HepG2 (cell line): ENCODE measurements around the gene GLT1D1. TPM values are rescaled to one million over a fixed set of nuclear protein-coding genes. Genes with fewer than 3 reads are reported as not detected.

ENCODE experiments used
- ATAC-seq: fragments of 200-7000 bp; cut with Tn5 transposase; 3 replicates; pipeline ENCODE4 v1.9.1; 2020; ENCODE audit warnings: mild to moderate bottlenecking, moderate library complexity
- BruUV-seq: library from RNA; stranded (reverse); fragments of 400-500 nt; replicated peaks from 2 replicates; lab custom pipeline; 2021; lab: Mats Ljungman, UMichigan
- CTCF ChIA-PET: fragments of 300-600 bp; formaldehyde crosslinking; extraction: SDS; loops from one replicate; lab custom pipeline; 2021; ENCODE audit warnings: low total read pairs, inconsistent platforms, low intra/inter-chr PET ratio; lab: Yijun Ruan, JAX
- POLR2A ChIA-PET: fragments of 350-600 bp; sonication (Branson Sonifier 250); formaldehyde crosslinking; loops from one replicate; lab custom pipeline; 2020; ENCODE audit warnings: antibody characterized with exemption, inconsistent platforms; lab: Yijun Ruan, JAX
- DNase-seq: peaks from one replicate; pipeline ENCODE4 v3.0.0-alpha.2; 2015; ENCODE audit warnings: low spot score
- FAIRE-seq: peaks from 3 replicates; lab custom pipeline; 2011; peaks lifted over from hg19 to GRCh38; lab: Jason Lieb, UNC
- H2AFZ ChIP-seq: one replicate; pipeline ENCODE4 v1.6.1; 2011; ENCODE audit warnings: low read length, inconsistent platforms
- H3K27ac ChIP-seq: fragments of 300-600 bp; 3 replicates; pipeline ENCODE4 v1.8.0; 2011; ENCODE audit warnings: mixed run types, mild to moderate bottlenecking, mixed read lengths, low read length, inconsistent platforms; ENCODE audit not compliant: insufficient read depth; ENCODE audit errors: extremely low read length
- H3K27me3 ChIP-seq, 2 experiments: fragments of 200-600 bp in 1 of 2; 2 replicates in 1 of 2; 3 replicates in 1 of 2; pipeline versions ENCODE4 v1.6.0 to v1.8.0; 2011; ENCODE audit warnings: low read length in 2 of 2, mild to moderate bottlenecking in 2 of 2, moderate library complexity in 2 of 2, inconsistent platforms in 1 of 2; ENCODE audit not compliant: insufficient read depth in 2 of 2, control insufficient read depth in 1 of 2
- H3K36me3 ChIP-seq, 2 experiments: fragments of 200-600 bp in 1 of 2; replicated peaks in 1 of 2; 2 replicates in 1 of 2; 3 replicates in 1 of 2; pipeline versions ENCODE4 v1.5.1 to v1.8.0; 2011; ENCODE audit warnings: low read length in 2 of 2, inconsistent platforms in 1 of 2; ENCODE audit not compliant: insufficient read depth in 2 of 2, control insufficient read depth in 1 of 2
- H3K4me1 ChIP-seq: 2 replicates; pipeline ENCODE4 v1.5.1; 2012; ENCODE audit warnings: low read length, inconsistent platforms; ENCODE audit not compliant: insufficient read depth
- H3K4me2 ChIP-seq: 2 replicates; pipeline ENCODE4 v1.6.0; 2011; ENCODE audit warnings: low read depth, low read length, inconsistent platforms
- H3K4me3 ChIP-seq, 3 experiments: fragments of 200-600 bp in 1 of 3; sonication (generic), shearing (Covaris generic) in 1 of 3; replicated peaks in 1 of 3; 2 replicates each; pipeline ENCODE4 v1.5.1; 2011 to 2016; ENCODE audit warnings: low read length in 3 of 3, inconsistent platforms in 2 of 3, low read depth in 2 of 3, mild to moderate bottlenecking in 2 of 3, control low read depth in 1 of 3, mixed read lengths in 1 of 3; ENCODE audit not compliant: insufficient read depth in 1 of 3
- H3K79me2 ChIP-seq: one replicate; pipeline ENCODE4 v1.6.1; 2011; ENCODE audit warnings: low read length, inconsistent platforms; ENCODE audit not compliant: insufficient read depth
- H3K9ac ChIP-seq: 2 replicates; pipeline ENCODE4 v1.6.0; 2011; ENCODE audit warnings: mild to moderate bottlenecking, low read depth, low read length, inconsistent platforms; ENCODE audit not compliant: insufficient read depth
- H3K9me3 ChIP-seq: 2 replicates; pipeline ENCODE4 v1.5.1; 2012; ENCODE audit warnings: mild to moderate bottlenecking, low read length
- H4K20me1 ChIP-seq: 2 replicates; pipeline ENCODE4 v1.6.0; 2011; ENCODE audit warnings: inconsistent platforms, mild to moderate bottlenecking, low read length, moderate library complexity; ENCODE audit not compliant: insufficient read depth
- BRCA1 ChIP-seq: sonication (generic); formaldehyde crosslinking; IDR thresholded peaks from 2 replicates; pipeline ENCODE4 v1.4.0; 2020; ENCODE audit warnings: missing genetic modification reagents
- HIC2 ChIP-seq: sonication (generic); formaldehyde crosslinking; IDR thresholded peaks from 2 replicates; pipeline ENCODE4 v1.9.0; 2022; ENCODE audit warnings: low read depth, missing genetic modification reagents
- MTF2 ChIP-seq: sonication (generic); formaldehyde crosslinking; IDR thresholded peaks from 2 replicates; pipeline ENCODE4 v1.5.0; 2020; ENCODE audit warnings: missing genetic modification reagents, borderline replicate concordance
- MZF1 ChIP-seq: sonication (generic); formaldehyde crosslinking; IDR thresholded peaks from 2 replicates; pipeline ENCODE4 v1.8.1; 2023; ENCODE audit warnings: mild to moderate bottlenecking, missing genetic modification reagents, borderline replicate concordance
- PBX2 ChIP-seq: IDR thresholded peaks from 2 replicates; pipeline ENCODE4 v1.6.1; 2016; ENCODE audit warnings: control low read depth
- REL ChIP-seq: sonication (generic); formaldehyde crosslinking; conservative IDR thresholded peaks from 2 replicates; pipeline ENCODE4 v1.8.0; 2022; ENCODE audit warnings: mild to moderate bottlenecking, missing genetic modification reagents, moderate library complexity
- RNF2 ChIP-seq: fragments of 450-650 bp; conservative IDR thresholded peaks from 2 replicates; pipeline ENCODE4 v1.6.1; 2016; ENCODE audit warnings: low read depth
- ZBTB25 ChIP-seq: IDR thresholded peaks from 2 replicates; pipeline ENCODE4 v1.6.1; 2018; ENCODE audit warnings: missing genetic modification reagents
- ZFP37 ChIP-seq: sonication (generic); formaldehyde crosslinking; IDR thresholded peaks from 2 replicates; pipeline ENCODE4 v1.4.0; 2020; ENCODE audit warnings: missing genetic modification reagents, borderline replicate concordance
- ZNF264 ChIP-seq: sonication (generic); formaldehyde crosslinking; IDR thresholded peaks from 2 replicates; pipeline ENCODE4 v1.4.0; 2020; ENCODE audit warnings: missing genetic modification reagents
- WGBS: methylation state at CpG from one replicate; pipeline ENCODE4 v1.1.6; 2017; ENCODE audit warnings: low lambda C conversion rate; 5-methylcytosine and 5-hydroxymethylcytosine counted together
- in situ Hi-C: cut with HindIII; loops from 2 replicates; pipeline ENCODE4 v1.10.0; 2017; ENCODE audit warnings: low pct_unique_long_range_greater_than_20kb; ENCODE audit not compliant: extremely low pct_ligation_motif_present
- intact Hi-C: fragments of 100-400 bp; cut with micrococcal nuclease; formaldehyde crosslinking; loops from one replicate; pipeline ENCODE4 v1.10.0; 2022; ENCODE audit not compliant: unreplicated experiment
- polyA plus RNA-seq, 8 experiments: library from polyadenylated mRNA; depleted of rRNA in 3 of 8; stranded (reverse) in 7 of 8; unstranded in 1 of 8; fragments of >200 nt; fragmentation: Illumina TruSeq in 4 of 8; extraction: Trizol in 4 of 8; gene quantifications; 2 replicates each; pipeline versions ENCODE4 v1.2.1 to v1.2.3, GENCODE V29; 2011 to 2016; ENCODE audit warnings: low read depth in 4 of 8, missing spikeins in 1 of 8, mixed read lengths in 1 of 8; ENCODE audit not compliant: insufficient read depth in 1 of 8
- total RNA-seq, 5 experiments: library from RNA; depleted of rRNA; stranded (reverse); fragments of >200 nt; fragmentation: Illumina TruSeq; extraction: Trizol; gene quantifications; 2 replicates each; pipeline ENCODE4 v1.2.3, GENCODE V29; 2016; ENCODE audit warnings: low read depth in 1 of 5
- TF ChIP-seq, protein P1 (sequence below): sonication (generic); formaldehyde crosslinking; IDR thresholded peaks from 2 replicates; pipeline ENCODE4 v1.4.0; 2020; ENCODE audit warnings: mild to moderate bottlenecking, missing genetic modification reagents, borderline replicate concordance

Gene GLT1D1
- total and polyA plus RNA-seq, 2 of the 13 experiments (the other 11 are each of a cell fraction or from before 2014, with no cell fraction given), result 0.09 to 0.17 TPM

DNA sequence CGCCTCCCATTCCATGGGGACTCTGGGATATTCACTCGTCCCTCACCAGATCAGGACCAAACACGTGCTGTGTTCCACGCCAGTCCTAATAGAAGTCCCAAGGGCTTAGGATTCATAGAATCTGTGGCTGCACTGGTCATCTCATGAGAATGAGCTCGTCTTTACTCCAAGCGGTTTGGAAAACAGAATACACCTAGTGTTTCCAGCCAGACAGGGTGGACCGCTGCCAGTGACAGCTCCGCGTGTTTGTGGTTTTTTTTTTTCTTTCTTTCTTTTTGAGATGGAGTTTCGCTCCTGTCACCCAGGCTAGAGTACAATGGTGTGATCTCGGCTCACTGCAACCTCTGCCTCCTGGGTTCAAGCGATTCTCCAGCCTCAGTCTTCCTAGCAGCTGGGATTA lies 75.1 kb downstream of the GLT1D1 start (continued):
- TF ChIP-seq HIC2, result no peak
- TF ChIP-seq BRCA1 (CRISPR knock-in tag), result no peak
- TF ChIP-seq ZNF264 (CRISPR knock-in tag), result no peak
- no peak for TF ChIP-seq REL

DNA sequence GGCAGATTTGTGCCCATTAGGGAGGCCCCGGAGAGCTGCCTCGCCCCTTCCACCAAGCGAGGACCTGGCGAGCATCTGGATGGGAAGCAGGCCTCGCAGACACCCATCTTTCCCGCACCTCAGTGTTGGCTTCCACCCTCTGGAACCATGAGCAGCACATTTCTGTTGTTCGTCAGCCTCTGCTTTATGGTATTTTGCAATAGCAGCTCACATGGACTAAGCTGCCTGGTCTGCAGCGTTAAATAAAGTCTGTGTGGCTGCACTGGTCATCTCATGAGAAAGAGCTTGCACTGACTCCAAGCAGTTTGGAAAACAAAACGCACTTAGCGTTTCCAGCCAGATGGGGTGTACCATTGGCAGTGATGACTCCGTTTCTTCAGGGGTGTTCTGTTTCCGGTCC lies 75.8 kb downstream of the GLT1D1 start:
- no peak for TF ChIP-seq RNF2
- TF ChIP-seq MZF1 (CRISPR knock-in tag), result no peak
- TF ChIP-seq PBX2, result no peak
- TF ChIP-seq MTF2 (CRISPR knock-in tag), result no peak
- TF ChIP-seq, protein P1, sequence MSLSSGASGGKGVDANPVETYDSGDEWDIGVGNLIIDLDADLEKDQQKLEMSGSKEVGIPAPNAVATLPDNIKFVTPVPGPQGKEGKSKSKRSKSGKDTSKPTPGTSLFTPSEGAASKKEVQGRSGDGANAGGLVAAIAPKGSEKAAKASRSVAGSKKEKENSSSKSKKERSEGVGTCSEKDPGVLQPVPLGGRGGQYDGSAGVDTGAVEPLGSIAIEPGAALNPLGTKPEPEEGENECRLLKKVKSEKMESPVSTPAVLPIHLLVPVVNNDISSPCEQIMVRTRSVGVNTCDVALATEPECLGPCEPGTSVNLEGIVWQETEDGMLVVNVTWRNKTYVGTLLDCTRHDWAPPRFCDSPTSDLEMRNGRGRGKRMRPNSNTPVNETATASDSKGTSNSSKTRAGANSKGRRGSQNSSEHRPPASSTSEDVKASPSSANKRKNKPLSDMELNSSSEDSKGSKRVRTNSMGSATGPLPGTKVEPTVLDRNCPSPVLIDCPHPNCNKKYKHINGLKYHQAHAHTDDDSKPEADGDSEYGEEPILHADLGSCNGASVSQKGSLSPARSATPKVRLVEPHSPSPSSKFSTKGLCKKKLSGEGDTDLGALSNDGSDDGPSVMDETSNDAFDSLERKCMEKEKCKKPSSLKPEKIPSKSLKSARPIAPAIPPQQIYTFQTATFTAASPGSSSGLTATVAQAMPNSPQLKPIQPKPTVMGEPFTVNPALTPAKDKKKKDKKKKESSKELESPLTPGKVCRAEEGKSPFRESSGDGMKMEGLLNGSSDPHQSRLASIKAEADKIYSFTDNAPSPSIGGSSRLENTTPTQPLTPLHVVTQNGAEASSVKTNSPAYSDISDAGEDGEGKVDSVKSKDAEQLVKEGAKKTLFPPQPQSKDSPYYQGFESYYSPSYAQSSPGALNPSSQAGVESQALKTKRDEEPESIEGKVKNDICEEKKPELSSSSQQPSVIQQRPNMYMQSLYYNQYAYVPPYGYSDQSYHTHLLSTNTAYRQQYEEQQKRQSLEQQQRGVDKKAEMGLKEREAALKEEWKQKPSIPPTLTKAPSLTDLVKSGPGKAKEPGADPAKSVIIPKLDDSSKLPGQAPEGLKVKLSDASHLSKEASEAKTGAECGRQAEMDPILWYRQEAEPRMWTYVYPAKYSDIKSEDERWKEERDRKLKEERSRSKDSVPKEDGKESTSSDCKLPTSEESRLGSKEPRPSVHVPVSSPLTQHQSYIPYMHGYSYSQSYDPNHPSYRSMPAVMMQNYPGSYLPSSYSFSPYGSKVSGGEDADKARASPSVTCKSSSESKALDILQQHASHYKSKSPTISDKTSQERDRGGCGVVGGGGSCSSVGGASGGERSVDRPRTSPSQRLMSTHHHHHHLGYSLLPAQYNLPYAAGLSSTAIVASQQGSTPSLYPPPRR (CRISPR knock-in tag), result no peak
- TF ChIP-seq ZBTB25 (CRISPR knock-in tag), result no peak
- no peak for TF ChIP-seq ZFP37
- H3K9me3 ChIP-seq, result no peaks in the 10 kb centered on the region
- no peaks in the 10 kb centered on the region for H3K4me1 ChIP-seq
- no peaks in the 10 kb centered on the region for H4K20me1 ChIP-seq
- H3K36me3 ChIP-seq, result no peaks in the 10 kb centered on the region
- intact Hi-C loops (no loop called here), in situ Hi-C loops (no loop called here)
- H3K9ac ChIP-seq, result no peak overlapping the region
- ATAC-seq (no peak), DNase-seq (no peak), FAIRE-seq (no peak)
- H3K27ac ChIP-seq, result no peak overlapping the region
- no peak overlapping the region for H3K4me3 ChIP-seq
- no peak overlapping the region for H2AFZ ChIP-seq
- no peaks in the 10 kb centered on the region for H3K79me2 ChIP-seq
- H3K4me2 ChIP-seq, result no peak overlapping the region
- CTCF ChIA-PET, result no interaction called here
- POLR2A ChIA-PET, result no interaction called here
- WGBS, result 55% methylated on average over 11 of the region's 12 CpGs
- H3K27me3 ChIP-seq, result no peaks in the 10 kb centered on the region
- BruUV-seq, result no TSS peak
